HL-60 (cell line): Measurements from ENCODE around the gene CPSF3.

Experiments
- DNase-seq, 2 experiments: peaks; one replicate each; pipeline ENCODE4 v3.0.0-alpha.2; 2010 to 2020; ENCODE audit warnings: low read depth in 1 of 2, low spot score in 1 of 2
- H3K27ac ChIP-seq: fragments of 250-450 bp; sonication (Bioruptor Pico); replicated peaks from 2 replicates; pipeline ENCODE4 v1.5.1; 2020; ENCODE audit warnings: mild to moderate bottlenecking, moderate library complexity
- H3K27me3 ChIP-seq: fragments of 250-450 bp; sonication (Bioruptor Pico); 2 replicates; pipeline ENCODE4 v1.5.1; 2021; ENCODE audit warnings: mild to moderate bottlenecking, moderate library complexity; ENCODE audit not compliant: insufficient read depth, poor library complexity, severe bottlenecking
- H3K4me3 ChIP-seq: replicated peaks from 2 replicates; pipeline ENCODE4 v1.5.1; 2011; ENCODE audit warnings: mild to moderate bottlenecking, control low read depth, low read length; ENCODE audit not compliant: insufficient read depth
- CTCF ChIP-seq: IDR thresholded peaks from one replicate; pipeline ENCODE4 v1.5.1; 2011; ENCODE audit warnings: low read length, control low read depth, inconsistent platforms; ENCODE audit not compliant: insufficient read depth
- GABPA ChIP-seq: IDR thresholded peaks from 2 replicates; pipeline ENCODE4 v1.6.1; 2012; ENCODE audit warnings: low read depth
- POLR2AphosphoS5 ChIP-seq: IDR thresholded peaks from 2 replicates; pipeline ENCODE4 v1.6.1; 2012; ENCODE audit warnings: low read depth
- REST ChIP-seq: IDR thresholded peaks from 2 replicates; pipeline ENCODE4 v1.6.1; 2012; ENCODE audit warnings: low read depth; ENCODE audit not compliant: insufficient replicate concordance
- SPI1 ChIP-seq: IDR thresholded peaks from 2 replicates; pipeline ENCODE4 v1.6.1; 2012; ENCODE audit warnings: low read depth, mild to moderate bottlenecking, borderline replicate concordance

Gene CPSF3

GRCh38 chr2:9401646-9402371 lies 21.6 kb upstream of the CPSF3 start:
- TF ChIP-seq POLR2AphosphoS5 (no peak), GABPA (no peak), SPI1 (no peak), CTCF (no peak), REST (no peak)
- no peak for DNase-seq
- Histone ChIP-seq H3K27ac (no peak overlapping the region), H3K27me3 (no peaks in the 10 kb centered on the region), H3K4me3 (no peak overlapping the region)

- Histone ChIP-seq H3K4me3 (no peak overlapping the region), H3K27me3 (no peaks in the 10 kb centered on the region), H3K27ac (no peak overlapping the region)
- TF ChIP-seq REST (no peak), GABPA (no peak), CTCF (no peak), SPI1 (no peak), POLR2AphosphoS5 (no peak)
- no peak for DNase-seq
These were observed 19.5 kb upstream of the CPSF3 start for GRCh38 chr2:9403924-9404323.

DNA sequence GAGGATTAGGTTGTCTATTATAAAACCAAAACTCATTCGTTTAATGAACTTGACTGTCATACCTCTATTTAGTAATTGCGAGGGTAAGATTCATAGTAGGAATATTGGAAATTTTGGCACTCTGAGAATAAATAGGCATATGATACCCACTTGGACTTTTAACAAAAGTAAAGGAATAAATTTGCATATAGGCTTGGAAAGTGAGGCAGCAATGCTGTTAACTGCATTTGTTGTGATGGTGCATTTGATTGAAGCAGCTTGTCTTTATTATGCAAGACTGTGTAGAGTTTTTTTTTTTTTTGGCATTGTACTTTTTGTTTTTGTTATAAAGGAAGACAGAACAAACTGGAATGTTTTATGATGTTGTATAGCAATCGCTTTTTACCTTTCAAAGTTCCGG lies 19.0 kb upstream of the CPSF3 start:
- no peak overlapping the region for H3K4me3 ChIP-seq
- no peak for DNase-seq
- H3K27ac ChIP-seq: no peak overlapping the region
- TF ChIP-seq REST (no peak), GABPA (no peak), CTCF (no peak), POLR2AphosphoS5 (no peak), SPI1 (no peak)
- no peaks in the 10 kb centered on the region for H3K27me3 ChIP-seq
